ENCODE data around the gene RHBDD1.

RHBDD1 gene

GRCh38 chr2:226835796-226836547, at the start of gene RHBDD1:
Gene RHBDD1 (plus strand): TSS chr2:226836054. CDS start chr2:226864694, 28,640 bp downstream.
- Mint-ChIP-seq H3K27me3 (ENCODE audit: low read depth, poor library complexity) (peaks cover 4% of the 10 kb centered on the region), H3K36me3 (ENCODE audit: low read depth) (peaks cover 40% of the 10 kb centered on the region), H3K27ac (peak within 1 kb of the TSS; percentile 97), H3K4me1 (peaks cover 40% of the 10 kb centered on the region), H3K4me3 (peak within 1 kb of the TSS; percentile 88), H3K9me3 (peaks cover 11% of the 10 kb centered on the region)
- peak; percentile 85 for DNase-seq
- no peak for TF ChIP-seq CTCF (IDR thresholded peaks at IDR 0.05)

DNA sequence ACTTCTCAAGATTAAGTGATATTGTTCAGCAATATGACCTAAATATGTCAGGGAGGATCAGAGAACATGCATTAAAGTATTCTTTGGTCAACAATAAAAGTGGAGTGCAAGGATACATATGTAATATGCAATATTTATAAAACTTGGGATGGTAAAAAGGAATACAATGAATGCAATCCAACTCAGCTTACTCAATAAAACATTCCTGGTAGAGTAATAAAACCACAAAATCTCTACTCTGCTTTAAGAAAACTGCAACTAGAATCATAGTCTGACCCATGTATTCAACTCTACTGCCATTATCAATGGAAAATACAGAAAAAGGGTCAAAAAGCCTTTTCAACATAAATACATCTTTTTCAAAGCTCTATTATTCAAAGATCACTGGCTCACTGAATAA, 47.8 kb upstream of the RHBDD1 start:
- no peak for TF ChIP-seq CTCF (IDR thresholded peaks at IDR 0.05)
- Mint-ChIP-seq H3K4me3 (no peak overlapping the region), H3K9me3 (peaks cover 20% of the 10 kb centered on the region), H3K27ac (no peak overlapping the region), H3K4me1 (peaks cover 29% of the 10 kb centered on the region), H3K27me3 (ENCODE audit: low read depth, poor library complexity) (peaks cover 8% of the 10 kb centered on the region), H3K36me3 (ENCODE audit: low read depth) (peaks cover 42% of the 10 kb centered on the region)
- no peak for DNase-seq

GRCh38 chr2:226788881-226789490, 46.9 kb upstream of the RHBDD1 start:
- Mint-ChIP-seq H3K36me3 (ENCODE audit: low read depth) (peaks cover 34% of the 10 kb centered on the region), H3K27me3 (ENCODE audit: low read depth, poor library complexity) (peaks cover 8% of the 10 kb centered on the region), H3K4me1 (peaks cover 38% of the 10 kb centered on the region), H3K9me3 (peaks cover 15% of the 10 kb centered on the region), H3K27ac (no peak overlapping the region), H3K4me3 (no peak overlapping the region)
- TF ChIP-seq CTCF (IDR thresholded peaks at IDR 0.05): no peak
- no peak for DNase-seq

DNA sequence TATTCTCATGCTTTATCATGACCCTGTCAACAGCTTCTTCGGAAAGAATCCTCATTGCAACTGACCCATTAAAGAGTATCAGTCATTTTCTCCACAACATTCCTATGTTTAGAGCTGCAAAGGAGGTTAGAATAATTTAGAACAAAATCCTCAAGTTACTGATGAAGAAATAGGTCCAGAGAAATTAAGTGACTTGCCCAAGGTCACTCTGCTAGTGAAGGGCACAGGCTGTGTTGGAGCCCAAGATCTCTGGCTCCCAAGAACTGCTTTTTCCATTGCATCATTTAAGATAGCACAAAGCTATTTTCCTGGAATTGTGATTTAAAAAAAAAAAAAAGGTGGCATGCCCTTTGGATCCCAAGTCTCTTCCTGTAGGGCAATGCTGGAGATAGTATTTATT, 45.8 kb upstream of the RHBDD1 start:
- no peak overlapping the region for H3K27ac Mint-ChIP-seq
- H3K9me3 Mint-ChIP-seq: peaks cover 11% of the 10 kb centered on the region
- peaks cover 8% of the 10 kb centered on the region for H3K27me3 Mint-ChIP-seq (ENCODE audit: low read depth, poor library complexity)
- no peak for DNase-seq
- H3K4me1 Mint-ChIP-seq: peaks cover 47% of the 10 kb centered on the region
- no peak for TF ChIP-seq CTCF (IDR thresholded peaks at IDR 0.05)
- peaks cover 34% of the 10 kb centered on the region for H3K36me3 Mint-ChIP-seq (ENCODE audit: low read depth)
- H3K4me3 Mint-ChIP-seq: peak overlapping the region; percentile 13

DNA sequence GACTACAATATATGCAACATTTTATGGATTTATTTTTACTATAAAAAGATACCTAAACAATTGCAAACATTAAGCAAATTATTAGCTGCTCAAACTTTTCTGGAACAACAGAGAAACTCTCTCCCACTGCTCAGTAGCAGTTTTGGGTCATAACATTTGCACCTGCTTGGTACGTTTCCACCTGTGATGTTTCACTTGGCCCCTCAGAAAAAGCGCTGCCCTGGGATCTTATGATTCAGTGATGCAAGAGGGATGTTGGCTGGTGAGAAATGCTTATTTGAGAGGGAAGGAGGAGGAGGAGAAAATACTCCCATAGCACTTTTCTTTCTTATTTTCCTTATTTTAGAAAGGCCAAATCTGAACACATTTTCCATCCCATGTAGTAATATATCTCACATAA, 45.4 kb upstream of the RHBDD1 start:
- Mint-ChIP-seq H3K27ac (no peak overlapping the region), H3K27me3 (ENCODE audit: low read depth, poor library complexity) (peaks cover 8% of the 10 kb centered on the region), H3K4me3 (peak overlapping the region; percentile 81), H3K9me3 (peaks cover 8% of the 10 kb centered on the region), H3K36me3 (ENCODE audit: low read depth) (peaks cover 33% of the 10 kb centered on the region), H3K4me1 (peaks cover 47% of the 10 kb centered on the region)
- DNase-seq: no peak
- no peak for TF ChIP-seq CTCF (IDR thresholded peaks at IDR 0.05)
